SHP77 treated with DMSO at 0.1 percent for 48 hours (cell line): ENCODE results near the gene FBXL4.

Experiments
- DNase-seq: peaks from one replicate; lab custom pipeline; 2025; lab: John Stamatoyannopoulos, UW

FBXL4 gene

DNA sequence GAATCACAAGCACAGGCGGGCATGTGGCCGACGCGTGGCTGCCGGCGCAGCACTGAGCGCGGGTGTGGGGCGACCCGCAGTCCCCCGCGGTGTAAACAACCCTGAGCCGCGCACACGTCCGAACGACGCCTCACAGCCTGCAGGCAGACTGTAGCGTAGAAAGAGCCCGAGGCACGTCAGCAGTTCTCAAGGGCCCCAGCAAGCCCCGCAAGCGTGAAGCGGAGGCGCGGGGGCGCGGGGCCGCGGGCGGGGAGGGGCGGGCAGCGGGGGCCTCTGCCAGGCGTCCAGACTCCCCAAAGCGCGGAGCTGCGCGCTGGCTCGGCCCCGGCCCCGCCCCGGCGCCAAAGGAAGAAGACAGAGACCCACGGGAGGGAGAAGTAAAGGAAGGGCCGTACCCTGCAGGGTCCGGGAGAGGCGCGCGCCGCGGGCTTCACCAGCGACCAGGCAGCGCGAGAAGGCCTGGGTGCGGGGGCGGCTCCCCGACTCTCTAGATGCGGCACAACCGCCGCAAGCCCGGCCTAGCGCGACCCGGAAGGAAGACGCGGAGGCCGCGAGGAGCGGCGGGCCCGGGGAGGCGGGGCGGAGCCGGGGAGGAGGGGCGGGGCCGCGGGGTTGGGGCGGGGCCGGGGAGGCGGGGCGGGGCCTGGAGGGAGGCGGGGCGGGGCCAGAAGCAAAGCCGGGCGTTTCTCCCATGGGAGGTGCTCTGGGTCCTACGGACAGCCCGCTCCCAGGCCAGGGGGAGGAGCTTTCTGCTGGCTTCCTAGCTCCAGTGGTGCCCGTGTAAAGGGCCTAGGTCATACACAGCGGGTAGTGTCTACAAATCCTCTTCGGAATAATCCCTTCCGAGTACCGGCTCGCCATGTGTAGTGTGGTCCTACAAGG, at the start of gene FBXL4:
FBXL4 (minus strand) TSS at position 536 of the 882 bp plus-strand sequence. CDS start 20,958 bp downstream, outside the sequence.
- peak; percentile 80 for DNase-seq

- no peak for DNase-seq
Measured at GRCh38 chr6:98995116-98995515, 47.4 kb upstream of the FBXL4 start.

- no peak for DNase-seq
Measured at GRCh38 chr6:98992535-98992934, 44.8 kb upstream of the FBXL4 start.

GRCh38 chr6:98986071-98986615, 38.4 kb upstream of the FBXL4 start:
- DNase-seq: no peak

GRCh38 chr6:98985391-98985790, 37.6 kb upstream of the FBXL4 start:
- DNase-seq: no peak

DNA sequence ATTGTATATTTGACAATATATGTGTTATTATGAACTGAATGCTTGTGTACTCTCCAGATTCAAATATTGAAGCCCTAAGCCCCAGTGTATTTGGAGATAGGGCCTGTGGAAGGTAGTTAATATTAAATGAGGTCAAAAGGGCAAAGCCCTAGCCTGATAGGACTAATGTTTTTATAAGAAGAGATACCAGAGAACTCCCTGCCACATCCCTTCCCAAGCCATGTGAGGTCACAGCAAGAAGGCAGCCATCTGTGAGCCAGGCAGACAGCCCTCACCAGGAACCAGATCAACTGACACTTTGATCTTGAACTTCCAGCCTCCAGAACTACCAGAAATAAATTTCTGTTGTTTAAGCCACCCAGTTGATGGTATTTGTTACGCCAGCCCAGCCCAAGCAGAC, 36.4 kb upstream of the FBXL4 start:
- DNase-seq: no peak

- DNase-seq: no peak
Measured at GRCh38 chr6:98981473-98981872, 33.7 kb upstream of the FBXL4 start.

DNA sequence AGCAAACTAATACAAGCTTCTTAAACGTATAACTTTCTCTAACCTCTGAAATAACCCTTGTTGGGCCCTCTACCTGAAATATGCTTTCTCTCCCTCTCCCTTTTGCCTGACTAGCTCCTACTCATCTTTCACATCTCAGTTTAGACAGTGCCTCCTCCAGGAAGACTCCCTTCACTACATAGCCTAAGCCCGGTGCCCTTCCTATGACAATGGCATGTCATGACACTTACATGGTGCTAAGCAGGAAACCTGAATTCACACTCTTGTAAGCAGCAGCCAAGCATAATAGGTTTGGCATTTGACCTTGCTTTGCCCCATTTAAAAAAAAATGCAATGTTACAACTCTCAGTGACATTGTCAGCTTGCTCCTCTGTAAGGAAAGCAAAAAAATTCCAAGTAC, 33.1 kb upstream of the FBXL4 start:
- no peak for DNase-seq

- DNase-seq: no peak
Measured at GRCh38 chr6:98977671-98978292, 30.0 kb upstream of the FBXL4 start.

DNA sequence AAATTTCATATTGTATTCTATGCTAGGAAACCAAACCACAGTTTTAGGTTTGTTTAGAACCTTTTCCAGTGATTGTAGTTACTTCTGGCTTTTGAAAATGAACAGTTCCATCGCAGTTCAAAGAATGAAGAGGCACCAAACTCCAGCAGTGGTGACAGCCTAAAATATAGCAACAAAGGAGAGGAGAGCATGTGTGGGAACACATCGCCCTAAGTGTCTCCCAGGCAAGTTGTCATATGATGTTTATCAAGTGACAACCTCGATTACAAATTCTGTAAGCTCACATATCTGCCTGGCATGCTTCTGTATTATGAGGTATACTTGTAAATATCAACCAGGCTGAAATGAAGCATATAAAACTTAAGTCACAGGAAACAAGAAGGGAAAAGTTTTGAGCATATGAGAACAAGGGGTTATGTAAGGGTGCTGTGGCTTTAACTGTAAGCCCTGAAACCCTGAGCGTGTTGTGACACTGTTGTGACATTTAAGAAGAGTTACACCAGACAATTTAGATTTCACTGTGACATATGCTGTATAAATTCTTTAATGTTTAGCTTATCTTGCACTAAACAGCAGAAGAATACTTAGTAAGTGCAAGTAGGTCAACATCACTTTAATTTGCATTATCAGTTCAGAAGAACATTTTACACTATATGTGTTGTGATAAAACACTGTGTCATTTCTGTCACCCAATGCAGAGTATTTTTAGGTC, 29.1 kb upstream of the FBXL4 start:
- no peak for DNase-seq

GRCh38 chr6:98975421-98975820, 27.7 kb upstream of the FBXL4 start:
- no peak for DNase-seq

DNA sequence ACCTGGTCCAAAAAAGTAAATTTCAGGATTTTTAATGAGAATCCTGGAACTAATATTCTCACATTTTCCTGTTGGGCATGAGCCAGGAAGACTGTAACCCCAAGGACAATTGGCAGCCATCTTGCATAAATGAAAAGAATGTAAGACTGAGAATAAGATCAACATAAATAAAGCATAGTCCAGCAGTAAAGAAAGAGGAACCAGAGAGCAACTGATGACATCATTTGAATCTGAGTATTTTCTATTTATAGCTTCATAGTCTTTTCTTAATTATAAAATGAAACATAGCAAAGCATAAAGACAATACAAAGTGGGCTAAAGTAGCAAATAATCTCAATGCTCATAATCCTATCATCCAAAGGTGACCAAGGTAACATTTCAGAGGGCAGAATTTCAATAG, 26.6 kb upstream of the FBXL4 start:
- no peak for DNase-seq

- no peak for DNase-seq
Measured at GRCh38 chr6:98973571-98973970, 25.8 kb upstream of the FBXL4 start.

- DNase-seq: no peak
Measured at GRCh38 chr6:98971303-98971702, 23.6 kb upstream of the FBXL4 start.

DNA sequence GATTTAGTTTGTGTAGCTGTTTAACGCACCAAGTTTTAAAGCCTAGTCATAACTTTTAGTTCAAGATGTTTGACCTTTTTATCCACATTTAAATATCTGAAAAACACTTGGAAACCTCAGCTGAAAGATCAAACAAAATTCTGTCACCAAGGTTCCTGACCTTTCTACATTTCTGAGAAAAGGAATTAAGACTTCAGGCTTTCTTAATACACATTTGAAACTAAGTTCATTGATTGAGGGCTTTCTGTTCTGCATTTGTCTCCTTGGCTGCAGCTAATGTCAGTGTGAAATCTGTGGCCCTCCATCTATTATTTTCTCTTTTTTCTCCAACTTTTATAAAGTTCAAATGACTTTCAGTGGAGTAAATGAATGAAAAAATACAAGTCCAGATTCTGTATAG, 22.7 kb upstream of the FBXL4 start:
- no peak for DNase-seq

- no peak for DNase-seq
Measured at GRCh38 chr6:98967616-98968015, 19.9 kb upstream of the FBXL4 start.

DNA sequence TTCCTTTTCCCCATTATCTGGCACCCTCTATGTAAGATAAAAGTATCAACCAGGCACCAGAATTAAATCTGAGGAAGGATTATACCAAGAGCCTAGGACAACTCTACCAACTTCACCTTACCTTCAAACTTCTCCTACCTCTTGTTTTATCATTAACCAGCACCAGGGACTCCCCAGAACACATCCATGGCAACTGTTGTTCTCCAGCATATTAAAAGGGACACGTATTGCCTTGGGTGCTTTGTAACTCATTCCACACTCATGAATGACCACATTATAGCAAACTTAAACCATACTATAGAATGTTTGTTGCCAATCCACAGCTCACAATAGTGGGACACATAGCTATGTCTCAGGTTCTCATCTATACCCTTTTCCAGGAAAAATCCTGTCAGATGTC, 11.9 kb upstream of the FBXL4 start:
- DNase-seq: no peak

- DNase-seq: no peak
Measured at GRCh38 chr6:98958776-98959175, 11.0 kb upstream of the FBXL4 start.

GRCh38 chr6:98957450-98957849, 9.7 kb upstream of the FBXL4 start:
- no peak for DNase-seq

DNA sequence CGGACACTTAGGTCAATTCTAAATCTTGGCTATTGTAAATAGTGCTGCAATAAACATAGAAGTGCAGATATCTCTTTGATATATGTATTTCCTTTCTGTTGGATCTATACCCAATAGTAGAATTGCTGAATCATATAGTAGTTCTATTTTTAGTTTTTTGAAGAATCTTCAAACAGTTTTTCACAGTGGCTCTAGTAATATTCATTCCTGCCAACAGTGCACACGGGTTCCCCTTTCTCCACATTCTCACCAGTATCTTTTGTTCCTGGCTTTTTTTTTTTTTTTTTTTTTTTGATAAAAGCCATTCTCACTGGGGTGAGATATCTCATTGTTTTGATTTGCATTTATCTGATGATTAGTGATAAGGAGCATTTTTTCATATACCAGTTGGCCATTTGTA, 1.8 kb upstream of the FBXL4 start:
- no peak for DNase-seq

GRCh38 chr6:98946879-98947410, 801 bp downstream of the FBXL4 start:
- peak; percentile 63 for DNase-seq

DNA sequence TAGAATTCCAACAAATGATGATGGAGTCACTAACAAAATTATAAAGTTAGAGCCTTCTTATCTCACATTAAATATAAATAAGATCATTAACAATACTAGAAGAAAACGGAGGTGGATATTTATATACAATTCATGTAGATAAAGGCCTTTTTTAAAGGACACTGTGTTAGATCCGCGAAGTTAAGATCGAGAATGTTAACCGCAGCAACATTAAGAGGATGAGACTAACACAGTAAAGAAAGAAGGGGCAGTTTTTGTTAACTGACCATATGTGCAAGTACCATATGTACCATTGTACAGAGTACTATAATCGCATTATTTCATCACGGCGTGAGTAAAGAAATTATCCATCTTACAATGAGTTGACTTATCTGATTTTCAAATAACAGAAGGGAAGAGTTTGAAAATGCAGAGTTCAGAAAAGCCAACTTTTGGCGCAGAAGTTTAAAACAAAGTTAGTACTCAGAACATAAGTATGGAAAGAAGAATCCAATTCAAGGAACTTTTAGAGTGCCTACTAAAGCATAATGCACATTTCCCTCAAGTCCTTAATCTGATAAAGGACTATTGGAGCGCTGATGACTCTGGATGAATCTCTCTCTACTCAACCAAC, 1.4 kb downstream of the FBXL4 start:
- DNase-seq: no peak
